DND-41 (cell line): ENCODE measurements around the gene EXD3.

ENCODE experiments used
- ATAC-seq: fragments of 200-7000 bp; cut with Tn5 transposase; 3 replicates; pipeline ENCODE4 v1.9.1; 2021; ENCODE audit warnings: low read depth; ENCODE audit not compliant: insufficient read depth
- DNase-seq: peaks from one replicate; pipeline ENCODE4 v3.0.0-alpha.2; 2020
- H2AFZ ChIP-seq: 2 replicates; pipeline ENCODE4 v1.6.0; 2012; ENCODE audit warnings: low read depth, low read length
- H3K27ac ChIP-seq: 2 replicates; pipeline ENCODE4 v1.5.1; 2012; ENCODE audit warnings: low read length, inconsistent platforms
- H3K27me3 ChIP-seq: fragments of 200-600 bp; sonication (generic); 2 replicates; pipeline ENCODE4 v1.6.0; 2012; ENCODE audit warnings: low read length, mild to moderate bottlenecking, inconsistent platforms; ENCODE audit not compliant: insufficient read depth, poor library complexity
- H3K36me3 ChIP-seq: 2 replicates; pipeline ENCODE4 v1.5.1; 2012; ENCODE audit warnings: low read length, inconsistent platforms; ENCODE audit not compliant: insufficient read depth
- H3K4me1 ChIP-seq: 2 replicates; pipeline ENCODE4 v1.5.1; 2012; ENCODE audit warnings: mild to moderate bottlenecking, low read length; ENCODE audit not compliant: insufficient read depth
- H3K4me2 ChIP-seq: 2 replicates; pipeline ENCODE4 v1.6.0; 2012; ENCODE audit warnings: mild to moderate bottlenecking, moderate library complexity, low read length, inconsistent platforms; ENCODE audit not compliant: insufficient read depth
- H3K4me3 ChIP-seq, 2 experiments: fragments of 200-600 bp in 1 of 2; shearing (Covaris generic) in 1 of 2; 2 replicates each; pipeline ENCODE4 v1.5.1; 2012 to 2016; ENCODE audit warnings: inconsistent platforms in 2 of 2, low read length in 2 of 2, mild to moderate bottlenecking in 2 of 2, low read depth in 1 of 2, moderate library complexity in 1 of 2
- H3K79me2 ChIP-seq: 2 replicates; pipeline ENCODE4 v1.6.0; 2012; ENCODE audit warnings: low read length, inconsistent platforms; ENCODE audit not compliant: insufficient read depth
- H3K9ac ChIP-seq: 2 replicates; pipeline ENCODE4 v1.6.0; 2012; ENCODE audit warnings: low read depth, mild to moderate bottlenecking, inconsistent platforms, low read length, moderate library complexity
- H3K9me3 ChIP-seq: 2 replicates; pipeline ENCODE4 v1.5.1; 2012; ENCODE audit warnings: low read length, moderate library complexity, mild to moderate bottlenecking, inconsistent platforms; ENCODE audit not compliant: insufficient read depth, severe bottlenecking
- H4K20me1 ChIP-seq: 2 replicates; pipeline ENCODE4 v1.6.0; 2012; ENCODE audit warnings: low read length; ENCODE audit not compliant: insufficient read depth
- CTCF ChIP-seq: IDR thresholded peaks from 2 replicates; pipeline ENCODE4 v1.5.1; 2012; ENCODE audit warnings: borderline replicate concordance, low read length, moderate library complexity, mild to moderate bottlenecking; ENCODE audit not compliant: poor library complexity, severe bottlenecking; ENCODE audit errors: extremely low read depth
- EZH2 ChIP-seq: IDR thresholded peaks from 3 replicates; pipeline ENCODE4 v1.6.1; 2012; ENCODE audit warnings: borderline replicate concordance, low read depth, mild to moderate bottlenecking, moderate library complexity, low read length, inconsistent platforms; ENCODE audit not compliant: severe bottlenecking

Gene EXD3

GRCh38 chr9:137371521-137371941 is 51.4 kb downstream of the EXD3 start:
- Histone ChIP-seq H3K4me3 (no peak overlapping the region), H3K36me3 (no peaks in the 10 kb centered on the region), H3K9me3 (no peaks in the 10 kb centered on the region), H4K20me1 (no peaks in the 10 kb centered on the region), H3K27ac (no peak overlapping the region), H2AFZ (no peak overlapping the region), H3K4me2 (no peak overlapping the region), H3K27me3 (no peaks in the 10 kb centered on the region), H3K79me2 (no peaks in the 10 kb centered on the region), H3K9ac (no peak overlapping the region), H3K4me1 (no peaks in the 10 kb centered on the region)
- DNase-seq: no peak
- TF ChIP-seq EZH2: no peak
- no peak for TF ChIP-seq CTCF
- ATAC-seq: no peak

DNA sequence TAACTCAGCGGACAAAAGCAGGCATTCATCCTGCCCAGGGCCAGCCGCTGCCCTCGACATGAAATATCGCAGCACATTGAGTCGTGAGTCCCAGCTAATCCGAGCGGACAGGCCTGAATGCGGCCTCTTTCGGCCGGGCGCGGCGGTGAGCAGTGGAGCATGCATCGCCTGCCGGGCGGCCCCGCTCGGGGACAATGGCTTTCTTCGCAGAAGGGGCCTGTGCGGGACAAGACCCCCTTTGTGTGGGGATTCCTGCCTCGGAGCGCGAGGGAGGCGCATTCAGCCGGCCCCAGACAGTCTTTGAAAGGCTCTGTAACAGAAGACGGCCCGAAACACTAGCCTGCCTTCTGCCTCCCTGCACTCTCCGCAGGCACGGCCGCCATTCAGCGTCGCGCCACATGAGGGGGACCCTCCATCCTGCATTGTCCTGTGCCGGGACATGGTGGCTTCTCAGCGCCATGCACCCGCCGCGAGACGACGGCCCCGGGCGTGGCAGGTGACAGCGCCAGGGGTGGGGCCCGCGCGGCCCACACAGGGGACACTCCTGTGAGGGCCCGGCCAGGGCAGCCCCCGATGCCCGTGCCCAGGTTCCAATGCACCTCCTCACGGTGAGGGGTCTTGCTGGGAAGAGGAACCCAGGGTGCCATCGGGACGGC is 52.0 kb downstream of the EXD3 start:
- H3K27me3 ChIP-seq: no peaks in the 10 kb centered on the region
- TF ChIP-seq EZH2 (no peak), CTCF (no peak)
- no peaks in the 10 kb centered on the region for H3K36me3 ChIP-seq
- no peak overlapping the region for H3K9ac ChIP-seq
- no peak overlapping the region for H2AFZ ChIP-seq
- no peak overlapping the region for H3K4me2 ChIP-seq
- DNase-seq (no peak), ATAC-seq (no peak)
- H3K4me1 ChIP-seq: no peaks in the 10 kb centered on the region
- no peaks in the 10 kb centered on the region for H3K79me2 ChIP-seq
- no peaks in the 10 kb centered on the region for H4K20me1 ChIP-seq
- H3K27ac ChIP-seq: no peak overlapping the region
- H3K9me3 ChIP-seq: no peaks in the 10 kb centered on the region
- H3K4me3 ChIP-seq: no peak overlapping the region

DNA sequence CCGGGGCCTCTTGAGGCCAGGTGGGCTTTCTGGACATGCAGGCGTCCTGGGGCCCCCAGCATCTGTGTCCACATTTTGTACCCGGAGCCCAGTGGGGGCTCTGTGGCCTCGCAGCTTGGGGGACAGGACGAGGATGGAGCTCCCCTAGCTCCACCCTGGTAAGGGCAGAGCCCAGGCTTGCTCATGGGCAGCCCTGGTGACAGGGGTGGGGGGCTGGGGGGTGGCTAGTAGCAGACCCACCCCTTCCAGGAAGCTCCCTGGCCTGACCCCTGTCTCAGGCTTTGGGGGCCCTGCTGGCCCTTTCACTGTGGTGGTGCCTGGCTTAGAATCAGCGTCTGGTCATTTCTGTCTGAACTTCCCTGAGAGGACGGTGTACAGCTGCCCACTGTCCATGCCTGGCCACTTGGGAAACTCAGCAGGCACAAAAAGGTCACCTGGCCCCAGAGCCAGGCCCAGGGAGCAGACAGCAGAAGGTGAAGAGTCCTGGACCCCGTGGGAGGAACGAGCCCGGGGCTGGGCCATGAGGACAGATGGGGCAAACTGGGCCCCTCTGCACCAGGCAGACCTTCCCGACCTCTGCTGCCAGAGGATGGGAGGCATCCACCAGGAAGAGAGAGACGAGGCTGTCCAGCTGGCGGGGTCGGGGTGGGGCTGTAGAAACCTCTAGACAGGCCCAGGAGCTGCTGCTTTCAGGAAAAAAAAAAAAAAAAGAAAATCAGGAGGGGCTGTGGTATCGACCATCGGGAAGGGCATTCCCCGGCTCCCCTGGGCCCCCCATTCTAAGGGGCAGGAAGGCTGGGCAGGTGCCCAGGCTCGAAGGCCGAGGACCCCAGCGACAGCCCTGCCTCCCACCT is 52.8 kb downstream of the EXD3 start:
- no peak overlapping the region for H3K4me2 ChIP-seq
- no peak overlapping the region for H2AFZ ChIP-seq
- H3K9me3 ChIP-seq: peaks cover 5% of the 10 kb centered on the region
- no peak for DNase-seq
- H3K4me1 ChIP-seq: no peaks in the 10 kb centered on the region
- H3K27me3 ChIP-seq: no peaks in the 10 kb centered on the region
- no peak overlapping the region for H3K4me3 ChIP-seq
- no peak for TF ChIP-seq EZH2
- no peak for TF ChIP-seq CTCF
- H3K9ac ChIP-seq: no peak overlapping the region
- H3K36me3 ChIP-seq: no peaks in the 10 kb centered on the region
- ATAC-seq: no peak
- H3K27ac ChIP-seq: no peak overlapping the region
- no peaks in the 10 kb centered on the region for H3K79me2 ChIP-seq
- no peaks in the 10 kb centered on the region for H4K20me1 ChIP-seq
